Activated T-cell treated with anti-CD3 and anti-CD28 coated beads, Interleukin-2, amount 50 U/mL, for 4 hours (primary cell): ENCODE results near the gene RAD23B. TPM values are rescaled to one million over a fixed set of nuclear protein-coding genes. Genes with fewer than 3 reads are reported as not detected.
"Not testable (repeated sequence)": the region's sequence is repeated elsewhere in the genome, so short reads cannot be mapped to it uniquely, and the experiment has no call there.

Experiments
- ATAC-seq, 2 donors: fragments of 200-7000 bp; cut with Tn5 transposase; one replicate each; pipeline ENCODE4 v1.10.0; 2021
- DNase-seq: peaks from one replicate; pipeline ENCODE4 v3.0.0-alpha.2; 2020
- H3K27me3 Mint-ChIP-seq: one replicate; pipeline ENCODE4 v1.8.0; 2021; ENCODE audit warnings: low read depth, mixed read lengths
- H3K36me3 Mint-ChIP-seq: one replicate; pipeline ENCODE4 v1.8.0; 2022; ENCODE audit warnings: mixed read lengths; ENCODE audit not compliant: insufficient read depth
- H3K4me1 Mint-ChIP-seq: one replicate; pipeline ENCODE4 v1.8.0; 2021; ENCODE audit warnings: low read depth, mixed read lengths
- H3K4me3 Mint-ChIP-seq: one replicate; pipeline ENCODE4 v1.8.0; 2021; ENCODE audit warnings: mild to moderate bottlenecking, moderate library complexity, mixed read lengths
- H3K9me3 Mint-ChIP-seq: one replicate; pipeline ENCODE4 v1.8.0; 2021; ENCODE audit warnings: mixed read lengths
- total RNA-seq, 3 donors: library from RNA; stranded (reverse); gene quantifications; one replicate each; pipeline ENCODE4 v1.2.1, GENCODE V29; 2021

The RAD23B gene
- total RNA-seq, 3 donors from 2014 or later, result 168 to 208 (median 185) TPM

DNA sequence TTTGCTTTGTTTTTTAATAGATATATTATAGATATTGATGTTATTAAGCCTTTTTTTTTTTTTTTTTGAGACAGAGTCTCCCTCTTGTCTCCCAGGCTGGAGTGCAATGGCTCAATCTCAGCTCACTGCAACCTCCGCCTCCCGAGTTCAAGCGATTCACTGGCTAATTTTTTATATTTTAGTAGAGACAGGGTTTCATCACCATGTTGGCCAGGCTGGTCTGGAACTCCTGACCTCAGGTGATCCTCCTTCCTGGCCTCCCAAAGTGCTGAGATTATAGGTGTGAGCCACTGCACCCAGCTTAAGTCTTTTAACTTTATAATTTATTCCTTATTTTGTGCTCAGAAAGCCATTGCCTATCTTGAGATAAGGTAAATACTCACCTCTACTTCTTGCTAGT is 24.2 kb upstream of the RAD23B start:
- H3K36me3 Mint-ChIP-seq, result no peaks in the 10 kb centered on the region
- H3K4me1 Mint-ChIP-seq, result peaks cover 3% of the 10 kb centered on the region
- DNase-seq, result no peak
- no peak overlapping the region for H3K4me3 Mint-ChIP-seq
- H3K27me3 Mint-ChIP-seq, result peaks cover 5% of the 10 kb centered on the region
- no peak for ATAC-seq
- H3K9me3 Mint-ChIP-seq, result no peaks in the 10 kb centered on the region

DNA sequence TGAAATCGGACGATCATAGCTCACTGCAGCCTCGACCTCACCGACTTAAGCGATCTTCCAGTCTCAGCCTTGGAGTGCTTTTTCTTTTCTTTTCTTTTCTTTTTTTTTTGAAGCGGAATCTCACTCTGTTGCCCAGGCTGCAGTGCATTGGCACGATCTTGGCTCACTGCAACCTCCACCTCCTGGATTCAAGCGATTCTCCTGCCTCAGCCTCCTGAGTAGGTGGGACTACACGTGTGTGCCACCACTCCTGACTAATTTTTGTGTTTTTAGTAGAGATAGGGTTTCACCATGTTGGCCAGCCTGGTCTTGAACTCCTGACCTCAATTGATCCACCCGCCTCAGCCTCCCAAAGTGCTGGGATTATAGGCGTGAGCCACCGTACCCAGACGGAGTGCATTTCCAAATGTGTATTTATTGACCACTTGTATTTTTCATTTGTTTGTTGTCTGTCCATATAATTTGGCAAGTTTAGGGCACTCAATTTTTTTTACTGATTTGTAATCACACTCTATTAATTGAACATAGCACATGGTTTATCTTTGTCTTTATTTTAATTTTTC is 23.2 kb upstream of the RAD23B start:
- not testable (repeated sequence) for H3K27me3 Mint-ChIP-seq, DNase-seq, ATAC-seq, H3K4me1 Mint-ChIP-seq, H3K36me3 Mint-ChIP-seq, H3K9me3 Mint-ChIP-seq, H3K4me3 Mint-ChIP-seq

- Mint-ChIP-seq H3K9me3 (peaks cover 8% of the 10 kb centered on the region), H3K4me3 (no peak overlapping the region), H3K4me1 (peaks cover 3% of the 10 kb centered on the region), H3K36me3 (no peaks in the 10 kb centered on the region), H3K27me3 (peaks cover 5% of the 10 kb centered on the region)
- no peak for DNase-seq
- ATAC-seq, result no peak
Observed at GRCh38 chr9:107260437-107261081, 22.5 kb upstream of the RAD23B start.

GRCh38 chr9:107261106-107261505 is 22.0 kb upstream of the RAD23B start:
- Mint-ChIP-seq H3K4me1 (peaks cover 3% of the 10 kb centered on the region), H3K9me3 (peaks cover 8% of the 10 kb centered on the region), H3K4me3 (no peak overlapping the region), H3K27me3 (peaks cover 5% of the 10 kb centered on the region), H3K36me3 (no peaks in the 10 kb centered on the region)
- DNase-seq, result no peak
- ATAC-seq, result no peak

DNA sequence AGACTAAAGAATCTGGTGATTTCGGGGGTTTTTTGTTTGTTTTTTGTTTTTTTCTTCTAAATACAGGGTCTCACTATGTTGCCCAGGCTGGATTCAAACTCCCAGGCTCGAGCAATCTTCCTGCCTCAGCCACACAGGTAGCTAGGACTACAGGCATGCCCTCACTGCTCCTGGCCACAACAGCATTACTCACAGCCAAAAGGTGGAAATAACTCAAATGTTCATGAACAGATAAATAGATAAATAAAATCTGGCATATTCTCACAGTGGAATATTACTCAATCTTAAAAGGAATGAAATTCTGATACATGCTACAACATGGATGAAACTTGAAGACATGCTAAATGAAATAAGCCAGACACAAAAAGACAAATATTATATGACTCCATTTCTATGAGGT is 19.8 kb upstream of the RAD23B start:
- DNase-seq, result no peak
- H3K36me3 Mint-ChIP-seq, result no peaks in the 10 kb centered on the region
- H3K4me1 Mint-ChIP-seq, result peaks cover 3% of the 10 kb centered on the region
- H3K4me3 Mint-ChIP-seq, result no peak overlapping the region
- peaks cover 9% of the 10 kb centered on the region for H3K27me3 Mint-ChIP-seq
- peaks cover 8% of the 10 kb centered on the region for H3K9me3 Mint-ChIP-seq
- ATAC-seq, result no peak

GRCh38 chr9:107266624-107267368 is 16.3 kb upstream of the RAD23B start:
- H3K27me3 Mint-ChIP-seq, result peaks cover 13% of the 10 kb centered on the region
- peaks cover 8% of the 10 kb centered on the region for H3K9me3 Mint-ChIP-seq
- DNase-seq (no peak), ATAC-seq (no peak)
- H3K36me3 Mint-ChIP-seq, result no peaks in the 10 kb centered on the region
- H3K4me3 Mint-ChIP-seq, result no peak overlapping the region
- no peaks in the 10 kb centered on the region for H3K4me1 Mint-ChIP-seq

DNA sequence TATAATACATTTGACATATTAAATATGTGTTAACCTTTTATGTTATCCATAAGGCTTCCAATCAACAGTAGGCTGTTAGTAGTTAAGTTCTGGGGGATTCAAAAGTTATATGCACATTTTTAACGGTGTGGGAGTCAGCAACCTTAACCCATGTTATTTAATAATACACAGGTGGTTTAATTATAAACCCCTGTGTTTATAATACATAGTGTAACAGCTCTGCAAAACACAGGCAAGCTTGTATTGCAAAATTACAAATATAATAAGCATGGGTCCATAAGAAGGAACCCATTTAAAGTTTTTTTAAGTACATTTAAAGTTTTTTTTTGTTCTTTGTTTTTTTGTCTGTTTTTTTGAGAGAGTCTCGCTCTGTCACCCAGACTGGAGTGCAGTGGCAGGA is 14.5 kb upstream of the RAD23B start:
- peaks cover 8% of the 10 kb centered on the region for H3K9me3 Mint-ChIP-seq
- no peaks in the 10 kb centered on the region for H3K36me3 Mint-ChIP-seq
- ATAC-seq (no peak), DNase-seq (no peak)
- peaks cover 10% of the 10 kb centered on the region for H3K27me3 Mint-ChIP-seq
- no peaks in the 10 kb centered on the region for H3K4me1 Mint-ChIP-seq
- H3K4me3 Mint-ChIP-seq, result no peak overlapping the region

GRCh38 chr9:107269254-107269653 is 13.8 kb upstream of the RAD23B start:
- Mint-ChIP-seq H3K9me3 (peaks cover 8% of the 10 kb centered on the region), H3K4me3 (no peak overlapping the region), H3K4me1 (no peaks in the 10 kb centered on the region), H3K36me3 (no peaks in the 10 kb centered on the region), H3K27me3 (peaks cover 14% of the 10 kb centered on the region)
- no peak for DNase-seq
- no peak for ATAC-seq

- no peaks in the 10 kb centered on the region for H3K4me1 Mint-ChIP-seq
- peaks cover 14% of the 10 kb centered on the region for H3K27me3 Mint-ChIP-seq
- no peak overlapping the region for H3K4me3 Mint-ChIP-seq
- H3K9me3 Mint-ChIP-seq, result peaks cover 8% of the 10 kb centered on the region
- no peak for ATAC-seq
- no peak for DNase-seq
- H3K36me3 Mint-ChIP-seq, result no peaks in the 10 kb centered on the region
Observed at GRCh38 chr9:107269681-107270080, 13.4 kb upstream of the RAD23B start.

GRCh38 chr9:107270082-107270481 is 13.0 kb upstream of the RAD23B start:
- H3K36me3 Mint-ChIP-seq, result no peaks in the 10 kb centered on the region
- H3K27me3 Mint-ChIP-seq, result peaks cover 16% of the 10 kb centered on the region
- H3K4me1 Mint-ChIP-seq, result no peaks in the 10 kb centered on the region
- no peak for DNase-seq
- no peak overlapping the region for H3K4me3 Mint-ChIP-seq
- ATAC-seq, result no peak
- peaks cover 4% of the 10 kb centered on the region for H3K9me3 Mint-ChIP-seq

DNA sequence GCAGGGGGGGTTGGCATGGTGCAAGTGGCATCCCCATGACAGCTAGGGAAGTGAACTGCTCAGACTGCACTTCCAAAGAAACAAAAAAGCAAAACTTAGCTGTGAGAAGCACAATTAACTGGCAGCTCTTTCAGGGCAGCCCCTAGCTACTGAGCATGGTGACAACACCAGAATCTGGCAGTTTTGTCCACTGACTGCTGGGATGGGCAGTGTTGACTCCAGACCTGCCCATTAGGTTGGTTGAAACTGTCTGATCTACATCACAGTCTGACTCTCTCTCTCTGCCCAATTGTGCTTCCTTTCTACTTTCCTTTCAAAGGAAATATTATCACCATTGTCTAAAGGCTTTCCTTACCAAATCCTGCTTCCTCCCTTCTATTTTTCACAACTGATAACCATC is 12.5 kb upstream of the RAD23B start:
- H3K4me1 Mint-ChIP-seq, result no peaks in the 10 kb centered on the region
- ATAC-seq, result no peak
- H3K36me3 Mint-ChIP-seq, result no peaks in the 10 kb centered on the region
- no peak for DNase-seq
- H3K27me3 Mint-ChIP-seq, result peaks cover 21% of the 10 kb centered on the region
- no peaks in the 10 kb centered on the region for H3K9me3 Mint-ChIP-seq
- H3K4me3 Mint-ChIP-seq, result no peak overlapping the region

- ATAC-seq (no peak), DNase-seq (no peak)
- H3K4me1 Mint-ChIP-seq, result no peaks in the 10 kb centered on the region
- no peaks in the 10 kb centered on the region for H3K36me3 Mint-ChIP-seq
- peaks cover 24% of the 10 kb centered on the region for H3K27me3 Mint-ChIP-seq
- H3K9me3 Mint-ChIP-seq, result no peaks in the 10 kb centered on the region
- no peak overlapping the region for H3K4me3 Mint-ChIP-seq
Observed at GRCh38 chr9:107273634-107274033, 9.4 kb upstream of the RAD23B start.

DNA sequence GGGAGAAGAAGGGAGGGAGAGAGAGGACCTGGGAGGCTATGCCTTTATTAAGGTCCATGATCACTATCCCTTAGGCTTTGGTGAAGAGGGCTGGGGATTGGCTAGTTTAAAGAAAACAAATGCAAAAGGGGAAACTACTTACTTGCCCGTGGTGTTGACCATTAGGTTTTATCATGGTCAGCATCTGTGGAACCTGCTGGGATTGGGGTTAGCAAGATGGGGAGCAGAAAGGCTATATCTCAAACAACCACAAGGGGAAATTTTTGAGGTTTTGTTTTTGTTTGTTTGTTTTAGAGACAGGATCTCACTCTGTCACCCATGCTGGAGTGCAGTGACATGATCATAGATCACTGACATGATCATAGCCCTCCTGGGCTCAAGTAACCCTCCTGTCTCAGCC is 9.0 kb upstream of the RAD23B start:
- Mint-ChIP-seq H3K9me3 (no peaks in the 10 kb centered on the region), H3K4me3 (no peak overlapping the region), H3K27me3 (peaks cover 24% of the 10 kb centered on the region), H3K36me3 (no peaks in the 10 kb centered on the region), H3K4me1 (no peaks in the 10 kb centered on the region)
- DNase-seq, result no peak
- ATAC-seq, result no peak

DNA sequence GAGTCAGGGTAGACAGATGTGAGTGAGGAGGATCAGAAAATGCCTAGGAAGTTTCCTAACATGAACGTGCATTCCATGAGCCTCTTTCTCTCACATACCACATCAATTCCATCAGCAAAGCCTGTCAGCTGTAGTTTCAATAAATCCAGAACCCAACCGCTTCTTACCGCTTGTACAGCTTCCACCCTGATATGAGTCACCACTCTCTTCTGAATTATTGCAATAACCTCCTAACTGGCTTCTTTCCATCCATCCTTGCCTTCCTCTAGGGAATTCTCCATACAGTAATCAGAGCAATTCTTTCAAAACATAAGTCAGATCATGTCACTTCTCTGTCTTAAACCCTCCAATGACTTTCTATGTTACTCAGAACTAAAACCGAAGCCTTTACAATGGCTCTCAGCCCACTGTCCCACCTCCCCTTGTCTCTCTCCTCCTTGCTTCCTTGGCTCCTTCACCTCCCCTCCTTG is 8.1 kb upstream of the RAD23B start:
- Mint-ChIP-seq H3K4me3 (no peak overlapping the region), H3K27me3 (peaks cover 24% of the 10 kb centered on the region), H3K36me3 (no peaks in the 10 kb centered on the region), H3K4me1 (no peaks in the 10 kb centered on the region), H3K9me3 (no peaks in the 10 kb centered on the region)
- DNase-seq (no peak), ATAC-seq (no peak)

GRCh38 chr9:107275530-107275929 is 7.5 kb upstream of the RAD23B start:
- DNase-seq (no peak), ATAC-seq (no peak)
- H3K4me3 Mint-ChIP-seq, result no peak overlapping the region
- H3K36me3 Mint-ChIP-seq, result no peaks in the 10 kb centered on the region
- peaks cover 19% of the 10 kb centered on the region for H3K27me3 Mint-ChIP-seq
- H3K9me3 Mint-ChIP-seq, result no peaks in the 10 kb centered on the region
- H3K4me1 Mint-ChIP-seq, result peaks cover 2% of the 10 kb centered on the region
